ENCODE data around the gene AACS. TPM values are rescaled to one million over a fixed set of nuclear protein-coding genes. Genes with fewer than 3 reads are reported as not detected.
"Not testable (repeated sequence)": the region's sequence is repeated elsewhere in the genome, so short reads cannot be mapped to it uniquely, and the experiment has no call there.

Gene AACS
- total RNA-seq, 1 donor from 2014 or later = 32.2 TPM

- peaks cover 12% of the 10 kb centered on the region for H3K36me3 Mint-ChIP-seq (ENCODE audit: low read depth)
- H3K9me3 Mint-ChIP-seq = peaks cover 6% of the 10 kb centered on the region
- TF ChIP-seq, protein P1, sequence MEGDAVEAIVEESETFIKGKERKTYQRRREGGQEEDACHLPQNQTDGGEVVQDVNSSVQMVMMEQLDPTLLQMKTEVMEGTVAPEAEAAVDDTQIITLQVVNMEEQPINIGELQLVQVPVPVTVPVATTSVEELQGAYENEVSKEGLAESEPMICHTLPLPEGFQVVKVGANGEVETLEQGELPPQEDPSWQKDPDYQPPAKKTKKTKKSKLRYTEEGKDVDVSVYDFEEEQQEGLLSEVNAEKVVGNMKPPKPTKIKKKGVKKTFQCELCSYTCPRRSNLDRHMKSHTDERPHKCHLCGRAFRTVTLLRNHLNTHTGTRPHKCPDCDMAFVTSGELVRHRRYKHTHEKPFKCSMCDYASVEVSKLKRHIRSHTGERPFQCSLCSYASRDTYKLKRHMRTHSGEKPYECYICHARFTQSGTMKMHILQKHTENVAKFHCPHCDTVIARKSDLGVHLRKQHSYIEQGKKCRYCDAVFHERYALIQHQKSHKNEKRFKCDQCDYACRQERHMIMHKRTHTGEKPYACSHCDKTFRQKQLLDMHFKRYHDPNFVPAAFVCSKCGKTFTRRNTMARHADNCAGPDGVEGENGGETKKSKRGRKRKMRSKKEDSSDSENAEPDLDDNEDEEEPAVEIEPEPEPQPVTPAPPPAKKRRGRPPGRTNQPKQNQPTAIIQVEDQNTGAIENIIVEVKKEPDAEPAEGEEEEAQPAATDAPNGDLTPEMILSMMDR (conservative IDR thresholded peaks at IDR 0.05) = no peak
- H3K4me3 Mint-ChIP-seq = no peak overlapping the region
- H3K27ac Mint-ChIP-seq (ENCODE audit: unreplicated experiment) = no peak overlapping the region
- no peak for DNase-seq (ENCODE audit: low read depth, low spot score)
- no peaks in the 10 kb centered on the region for H3K27me3 Mint-ChIP-seq (ENCODE audit: low read depth)
- no peaks in the 10 kb centered on the region for H3K4me1 Mint-ChIP-seq
These were observed 7.5 kb upstream of the AACS start for GRCh38 chr12:125057708-125058107.

GRCh38 chr12:125061229-125061628 is 4.0 kb upstream of the AACS start:
- Mint-ChIP-seq H3K4me3 (no peak overlapping the region), H3K27me3 (ENCODE audit: low read depth) (peaks cover 16% of the 10 kb centered on the region), H3K27ac (ENCODE audit: unreplicated experiment) (no peak overlapping the region), H3K9me3 (peaks cover 3% of the 10 kb centered on the region), H3K4me1 (peaks cover 11% of the 10 kb centered on the region), H3K36me3 (ENCODE audit: low read depth) (peaks cover 9% of the 10 kb centered on the region)
- DNase-seq (ENCODE audit: low read depth, low spot score) = no peak
- TF ChIP-seq, protein P1 (conservative IDR thresholded peaks at IDR 0.05) = no peak

DNA sequence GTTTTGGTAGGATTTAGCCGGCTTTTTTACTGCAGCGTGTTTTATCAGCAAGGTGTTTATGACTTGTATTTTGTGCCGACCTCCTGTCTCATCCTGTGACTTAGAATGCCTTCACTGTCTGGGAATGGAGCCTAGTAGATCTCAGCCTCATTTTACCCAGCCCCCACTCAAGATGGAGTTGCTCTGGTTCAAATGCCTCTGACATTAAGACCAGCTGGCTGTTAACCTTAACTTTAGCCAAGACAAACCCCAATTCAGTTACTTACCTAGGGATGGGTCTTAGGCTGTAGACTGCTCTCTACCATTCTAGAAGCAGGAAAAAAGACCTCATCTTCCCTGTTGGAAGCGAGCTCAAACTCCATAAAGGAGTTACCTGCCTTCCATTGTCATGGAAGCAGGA is 1.7 kb upstream of the AACS start:
- not testable (repeated sequence) for H3K36me3 Mint-ChIP-seq (ENCODE audit: low read depth); H3K9me3 Mint-ChIP-seq; H3K27ac Mint-ChIP-seq (ENCODE audit: unreplicated experiment); H3K4me3 Mint-ChIP-seq; DNase-seq (ENCODE audit: low read depth, low spot score)
- peaks cover 22% of the 10 kb centered on the region for H3K4me1 Mint-ChIP-seq
- peaks cover 16% of the 10 kb centered on the region for H3K27me3 Mint-ChIP-seq (ENCODE audit: low read depth)

- H3K27ac Mint-ChIP-seq (ENCODE audit: unreplicated experiment) = no peak overlapping the region
These were observed 743 bp upstream of the AACS start for GRCh38 chr12:125064492-125064891.

GRCh38 chr12:125065919-125066570 is 810 bp downstream of the AACS start:
- no peaks in the 10 kb centered on the region for H3K9me3 Mint-ChIP-seq
- H3K4me1 Mint-ChIP-seq = peaks cover 23% of the 10 kb centered on the region
- H3K36me3 Mint-ChIP-seq (ENCODE audit: low read depth) = peaks cover 3% of the 10 kb centered on the region
- H3K27ac Mint-ChIP-seq (ENCODE audit: unreplicated experiment) = no peak overlapping the region
- peak overlapping the region; percentile 89 for H3K4me3 Mint-ChIP-seq
- TF ChIP-seq, protein P1 (conservative IDR thresholded peaks at IDR 0.05) = no peak
- H3K27me3 Mint-ChIP-seq (ENCODE audit: low read depth) = peaks cover 16% of the 10 kb centered on the region
- DNase-seq (ENCODE audit: low read depth, low spot score) = no peak

More at GRCh38 chr12:125064492-125064891, 743 bp upstream of the AACS start:
- DNase-seq (ENCODE audit: low read depth, low spot score) = no peak
- Mint-ChIP-seq H3K27me3 (ENCODE audit: low read depth) (peaks cover 16% of the 10 kb centered on the region), H3K4me1 (peaks cover 23% of the 10 kb centered on the region), H3K36me3 (ENCODE audit: low read depth) (peaks cover 8% of the 10 kb centered on the region), H3K4me3 (peak overlapping the region; percentile 16), H3K9me3 (peaks cover 3% of the 10 kb centered on the region)
- TF ChIP-seq, protein P1 (conservative IDR thresholded peaks at IDR 0.05) = no peak

- H3K9me3 Mint-ChIP-seq = no peaks in the 10 kb centered on the region
- H3K27me3 Mint-ChIP-seq (ENCODE audit: low read depth) = peaks cover 14% of the 10 kb centered on the region
- H3K4me1 Mint-ChIP-seq = peaks cover 29% of the 10 kb centered on the region
- H3K36me3 Mint-ChIP-seq (ENCODE audit: low read depth) = peaks cover 3% of the 10 kb centered on the region
- peak overlapping the region; percentile 82 for H3K4me3 Mint-ChIP-seq
- peak overlapping the region; percentile 15 for H3K27ac Mint-ChIP-seq (ENCODE audit: unreplicated experiment)
- no peak for DNase-seq (ENCODE audit: low read depth, low spot score)
- TF ChIP-seq, protein P1 (conservative IDR thresholded peaks at IDR 0.05) = no peak
These were observed 3.2 kb downstream of the AACS start for GRCh38 chr12:125068391-125068790.

All from neural crest cell (in vitro differentiated cells).